ENCODE data around the gene ALOX12B. TPM values are rescaled to one million over a fixed set of nuclear protein-coding genes. Genes with fewer than 3 reads are reported as not detected.

The ALOX12B gene
- total and polyA plus RNA-seq, 2 of the 13 experiments (the other 11 are each of a cell fraction or from before 2014, with no cell fraction given), result 0.13 TPM; not detected in 1

DNA sequence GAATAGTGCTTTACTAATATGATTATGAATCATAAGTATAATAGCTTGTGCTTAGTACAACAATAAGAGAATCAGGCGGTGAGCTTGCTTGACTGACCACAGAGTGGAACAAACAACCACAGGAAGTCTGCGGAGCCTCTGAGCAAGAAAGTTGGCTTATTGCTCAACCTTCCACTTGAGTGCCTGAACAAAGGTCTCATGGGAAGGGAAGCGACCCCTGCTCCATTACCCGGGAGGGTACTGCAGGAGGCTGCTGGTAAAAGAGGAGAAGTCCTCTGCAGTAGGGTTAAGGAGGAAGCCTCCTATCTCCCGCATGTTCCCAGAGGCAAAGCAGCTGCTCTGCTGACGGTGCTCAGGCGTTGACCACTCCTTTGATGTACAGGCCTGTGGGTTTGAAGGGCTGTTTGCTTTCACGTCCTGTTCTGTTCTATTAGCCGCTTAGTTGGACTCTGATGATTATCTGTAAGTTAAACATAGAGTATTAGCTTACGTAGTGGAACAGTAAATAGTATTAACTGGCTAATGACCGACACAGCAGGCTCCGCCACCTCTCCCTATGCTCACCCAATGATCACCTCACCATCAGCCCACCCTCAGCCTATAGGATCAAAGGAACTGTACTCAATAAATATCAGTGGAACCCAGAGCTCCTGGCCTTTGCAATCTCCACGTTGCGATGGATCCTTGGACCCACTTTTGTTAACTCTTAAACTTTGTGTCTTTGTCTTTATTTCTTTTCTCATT, 31.1 kb downstream of the ALOX12B start (continued):
- TF ChIP-seq, protein P1, sequence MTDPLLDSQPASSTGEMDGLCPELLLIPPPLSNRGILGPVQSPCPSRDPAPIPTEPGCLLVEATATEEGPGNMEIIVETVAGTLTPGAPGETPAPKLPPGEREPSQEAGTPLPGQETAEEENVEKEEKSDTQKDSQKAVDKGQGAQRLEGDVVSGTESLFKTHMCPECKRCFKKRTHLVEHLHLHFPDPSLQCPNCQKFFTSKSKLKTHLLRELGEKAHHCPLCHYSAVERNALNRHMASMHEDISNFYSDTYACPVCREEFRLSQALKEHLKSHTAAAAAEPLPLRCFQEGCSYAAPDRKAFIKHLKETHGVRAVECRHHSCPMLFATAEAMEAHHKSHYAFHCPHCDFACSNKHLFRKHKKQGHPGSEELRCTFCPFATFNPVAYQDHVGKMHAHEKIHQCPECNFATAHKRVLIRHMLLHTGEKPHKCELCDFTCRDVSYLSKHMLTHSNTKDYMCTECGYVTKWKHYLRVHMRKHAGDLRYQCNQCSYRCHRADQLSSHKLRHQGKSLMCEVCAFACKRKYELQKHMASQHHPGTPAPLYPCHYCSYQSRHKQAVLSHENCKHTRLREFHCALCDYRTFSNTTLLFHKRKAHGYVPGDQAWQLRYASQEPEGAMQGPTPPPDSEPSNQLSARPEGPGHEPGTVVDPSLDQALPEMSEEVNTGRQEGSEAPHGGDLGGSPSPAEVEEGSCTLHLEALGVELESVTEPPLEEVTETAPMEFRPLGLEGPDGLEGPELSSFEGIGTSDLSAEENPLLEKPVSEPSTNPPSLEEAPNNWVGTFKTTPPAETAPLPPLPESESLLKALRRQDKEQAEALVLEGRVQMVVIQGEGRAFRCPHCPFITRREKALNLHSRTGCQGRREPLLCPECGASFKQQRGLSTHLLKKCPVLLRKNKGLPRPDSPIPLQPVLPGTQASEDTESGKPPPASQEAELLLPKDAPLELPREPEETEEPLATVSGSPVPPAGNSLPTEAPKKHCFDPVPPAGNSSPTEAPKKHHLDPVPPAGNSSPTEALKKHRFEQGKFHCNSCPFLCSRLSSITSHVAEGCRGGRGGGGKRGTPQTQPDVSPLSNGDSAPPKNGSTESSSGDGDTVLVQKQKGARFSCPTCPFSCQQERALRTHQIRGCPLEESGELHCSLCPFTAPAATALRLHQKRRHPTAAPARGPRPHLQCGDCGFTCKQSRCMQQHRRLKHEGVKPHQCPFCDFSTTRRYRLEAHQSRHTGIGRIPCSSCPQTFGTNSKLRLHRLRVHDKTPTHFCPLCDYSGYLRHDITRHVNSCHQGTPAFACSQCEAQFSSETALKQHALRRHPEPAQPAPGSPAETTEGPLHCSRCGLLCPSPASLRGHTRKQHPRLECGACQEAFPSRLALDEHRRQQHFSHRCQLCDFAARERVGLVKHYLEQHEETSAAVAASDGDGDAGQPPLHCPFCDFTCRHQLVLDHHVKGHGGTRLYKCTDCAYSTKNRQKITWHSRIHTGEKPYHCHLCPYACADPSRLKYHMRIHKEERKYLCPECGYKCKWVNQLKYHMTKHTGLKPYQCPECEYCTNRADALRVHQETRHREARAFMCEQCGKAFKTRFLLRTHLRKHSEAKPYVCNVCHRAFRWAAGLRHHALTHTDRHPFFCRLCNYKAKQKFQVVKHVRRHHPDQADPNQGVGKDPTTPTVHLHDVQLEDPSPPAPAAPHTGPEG (CRISPR knock-in tag; IDR thresholded peaks at IDR 0.05), result no peak
- peak; percentile 74 for TF ChIP-seq ATF7 (IDR thresholded peaks at IDR 0.05)
- TF ChIP-seq ATF7 (CRISPR knock-in tag; IDR thresholded peaks at IDR 0.05), result peak; percentile 92
- TF ChIP-seq ZNF629 (CRISPR knock-in tag; conservative IDR thresholded peaks at IDR 0.05), result no peak
- TF ChIP-seq ZSCAN30 (CRISPR knock-in tag; IDR thresholded peaks at IDR 0.05), result peak; percentile 81; the same call in 1 of the 2 replicates
- TF ChIP-seq YEATS2 (CRISPR knock-in tag; IDR thresholded peaks at IDR 0.05; ENCODE audit: borderline replicate concordance), result no peak
- TF ChIP-seq, protein P2, sequence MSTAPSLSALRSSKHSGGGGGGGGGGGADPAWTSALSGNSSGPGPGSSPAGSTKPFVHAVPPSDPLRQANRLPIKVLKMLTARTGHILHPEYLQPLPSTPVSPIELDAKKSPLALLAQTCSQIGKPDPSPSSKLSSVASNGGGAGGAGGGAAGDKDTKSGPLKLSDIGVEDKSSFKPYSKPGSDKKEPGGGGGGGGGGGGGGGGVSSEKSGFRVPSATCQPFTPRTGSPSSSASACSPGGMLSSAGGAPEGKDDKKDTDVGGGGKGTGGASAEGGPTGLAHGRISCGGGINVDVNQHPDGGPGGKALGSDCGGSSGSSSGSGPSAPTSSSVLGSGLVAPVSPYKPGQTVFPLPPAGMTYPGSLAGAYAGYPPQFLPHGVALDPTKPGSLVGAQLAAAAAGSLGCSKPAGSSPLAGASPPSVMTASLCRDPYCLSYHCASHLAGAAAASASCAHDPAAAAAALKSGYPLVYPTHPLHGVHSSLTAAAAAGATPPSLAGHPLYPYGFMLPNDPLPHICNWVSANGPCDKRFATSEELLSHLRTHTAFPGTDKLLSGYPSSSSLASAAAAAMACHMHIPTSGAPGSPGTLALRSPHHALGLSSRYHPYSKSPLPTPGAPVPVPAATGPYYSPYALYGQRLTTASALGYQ (CRISPR knock-in tag; IDR thresholded peaks at IDR 0.05), result peak; percentile 98
- TF ChIP-seq ZNF512 (CRISPR knock-in tag; IDR thresholded peaks at IDR 0.05), result no peak
- TF ChIP-seq ZNF691 (CRISPR knock-in tag; IDR thresholded peaks at IDR 0.05; ENCODE audit: borderline replicate concordance, low read depth), result peak; percentile 89
- TF ChIP-seq ZNF550 (CRISPR knock-in tag; IDR thresholded peaks at IDR 0.05; ENCODE audit: borderline replicate concordance), result no peak
- no peak for TF ChIP-seq ZNF224 (CRISPR knock-in tag; IDR thresholded peaks at IDR 0.05)
- peak; percentile 95 for TF ChIP-seq CEBPG (CRISPR knock-in tag; IDR thresholded peaks at IDR 0.05)
- TF ChIP-seq, protein P3, sequence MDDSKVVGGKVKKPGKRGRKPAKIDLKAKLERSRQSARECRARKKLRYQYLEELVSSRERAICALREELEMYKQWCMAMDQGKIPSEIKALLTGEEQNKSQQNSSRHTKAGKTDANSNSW (CRISPR knock-in tag; IDR thresholded peaks at IDR 0.05; ENCODE audit: borderline replicate concordance), result no peak
- TF ChIP-seq FOXJ3 (CRISPR knock-in tag; IDR thresholded peaks at IDR 0.05; ENCODE audit: borderline replicate concordance), result peak; percentile 79
- no peak for TF ChIP-seq ZNF24 (IDR thresholded peaks at IDR 0.05)
- TF ChIP-seq ZNF101 (CRISPR knock-in tag; IDR thresholded peaks at IDR 0.05; ENCODE audit: borderline replicate concordance, low read depth), result no peak
- TF ChIP-seq CREM (IDR thresholded peaks at IDR 0.05), result peak; percentile 92
- TF ChIP-seq CREM (CRISPR knock-in tag; IDR thresholded peaks at IDR 0.05), result no peak

All from HepG2 (cell line).